GM12878 (cell line): ENCODE measurements around the gene C20orf202. TPM values are rescaled to one million over a fixed set of nuclear protein-coding genes. Genes with fewer than 3 reads are reported as not detected.

ENCODE experiments used
- ATAC-seq: fragments of 200-7000 bp; cut with Tn5 transposase; 3 replicates; pipeline ENCODE4 v1.9.1; 2020; ENCODE audit warnings: mild to moderate bottlenecking, moderate library complexity
- BruUV-seq: library from RNA; stranded (reverse); fragments of 400-500 nt; replicated peaks from 2 replicates; lab custom pipeline; 2021; lab: Mats Ljungman, UMichigan
- CTCF ChIA-PET: fragments of 300-600 bp; sonication (Branson Sonifier 250); formaldehyde crosslinking; extraction: SDS; loops from one replicate; lab custom pipeline; 2021; ENCODE audit warnings: inconsistent platforms; lab: Yijun Ruan, JAX
- POLR2A ChIA-PET: fragments of 350-600 bp; formaldehyde crosslinking; extraction: SDS; loops from one replicate; lab custom pipeline; 2021; ENCODE audit warnings: inconsistent platforms; lab: Charles Lee
- RAD21 ChIA-PET: fragments of 300-600 bp; sonication (Branson Sonifier 250); formaldehyde crosslinking; loops from one replicate; lab custom pipeline; 2023; ENCODE audit warnings: antibody characterized with exemption; ENCODE audit not compliant: unreplicated experiment; lab: Charles Lee
- SMC1A ChIA-PET: fragments of 300-600 bp; sonication (Branson Sonifier 250); formaldehyde crosslinking; loops from one replicate; lab custom pipeline; 2023; ENCODE audit not compliant: unreplicated experiment, uncharacterized antibody; lab: Charles Lee
- DNase-seq: peaks from one replicate; pipeline ENCODE4 v3.0.0-alpha.2; 2011; ENCODE audit warnings: low read depth, low spot score
- FAIRE-seq: peaks from 3 replicates; lab custom pipeline; 2011; peaks lifted over from hg19 to GRCh38; lab: Jason Lieb, UNC
- H2AFZ ChIP-seq: 2 replicates; pipeline ENCODE4 v1.6.0; 2011; ENCODE audit warnings: low read depth, low read length, control low read depth; ENCODE audit not compliant: control insufficient read depth
- H3K27ac ChIP-seq: 2 replicates; pipeline ENCODE4 v1.5.1; 2011; ENCODE audit warnings: control low read depth; ENCODE audit not compliant: control insufficient read depth, insufficient read depth
- H3K27me3 ChIP-seq, 2 experiments: replicated peaks in 1 of 2; 2 replicates each; pipeline versions ENCODE4 v1.6.0 to v1.6.1; 2011; ENCODE audit warnings: low read length in 1 of 2; ENCODE audit not compliant: control insufficient read depth in 2 of 2, insufficient read depth in 2 of 2
- H3K36me3 ChIP-seq, 2 experiments: 2 replicates each; pipeline ENCODE4 v1.5.1; 2011; ENCODE audit warnings: low read length in 1 of 2; ENCODE audit not compliant: control insufficient read depth in 2 of 2, insufficient read depth in 2 of 2
- H3K4me1 ChIP-seq: 2 replicates; pipeline ENCODE4 v1.6.1; 2011; ENCODE audit warnings: mild to moderate bottlenecking, low read length, moderate library complexity, mixed read lengths; ENCODE audit not compliant: control insufficient read depth, insufficient read depth
- H3K4me2 ChIP-seq: 2 replicates; pipeline ENCODE4 v1.6.0; 2011; ENCODE audit warnings: control low read depth; ENCODE audit not compliant: control insufficient read depth, insufficient read depth
- H3K4me3 ChIP-seq: fragments of 200-600 bp; sonication (generic); 2 replicates; pipeline ENCODE4 v1.5.1; 2016
- H3K79me2 ChIP-seq: 2 replicates; pipeline ENCODE4 v1.6.0; 2011; ENCODE audit warnings: low read length; ENCODE audit not compliant: control insufficient read depth, insufficient read depth
- H3K9ac ChIP-seq: 2 replicates; pipeline ENCODE4 v1.8.0; 2011; ENCODE audit warnings: low read length, control low read depth, mixed read lengths; ENCODE audit not compliant: control insufficient read depth, insufficient read depth
- H3K9me3 ChIP-seq: replicated peaks from 3 replicates; pipeline ENCODE4 v1.5.1; 2011; ENCODE audit warnings: mild to moderate bottlenecking, low read length; ENCODE audit not compliant: control insufficient read depth, insufficient read depth
- H4K20me1 ChIP-seq: 2 replicates; pipeline ENCODE4 v1.6.0; 2011; ENCODE audit not compliant: control insufficient read depth, insufficient read depth
- CTCF ChIP-seq, 3 experiments: IDR thresholded peaks in 2 of 3; conservative IDR thresholded peaks in 1 of 3; 2 replicates each; pipeline ENCODE4 v1.5.1; 2011; ENCODE audit warnings: low read depth in 3 of 3, low read length in 3 of 3, mild to moderate bottlenecking in 3 of 3, control low read depth in 2 of 3, moderate library complexity in 2 of 3, inconsistent platforms in 1 of 3, mixed read lengths in 1 of 3; ENCODE audit not compliant: control insufficient read depth in 2 of 3, insufficient read depth in 1 of 3; ENCODE audit errors: extremely low read depth in 1 of 3
- KDM1A ChIP-seq: fragments of 200-600 bp; sonication (generic); IDR thresholded peaks from 2 replicates; pipeline ENCODE4 v1.6.1; 2016; ENCODE audit warnings: borderline replicate concordance
- MEF2B ChIP-seq: fragments of 450-650 bp; IDR thresholded peaks from 2 replicates; pipeline ENCODE4 v1.6.1; 2018; ENCODE audit warnings: mild to moderate bottlenecking, moderate library complexity; ENCODE audit not compliant: partially characterized antibody, poor library complexity, severe bottlenecking
- MYC ChIP-seq: IDR thresholded peaks from 2 replicates; pipeline ENCODE4 v1.6.1; 2011; ENCODE audit warnings: mild to moderate bottlenecking, low read length, moderate library complexity, inconsistent platforms; ENCODE audit not compliant: insufficient read depth, insufficient replicate concordance, insufficient read length, severe bottlenecking
- NFYA ChIP-seq: IDR thresholded peaks from 2 replicates; pipeline ENCODE4 v1.6.1; 2011; ENCODE audit warnings: low read depth, mild to moderate bottlenecking, low read length, improper control_type of control experiment, borderline replicate concordance
- NR2C2 ChIP-seq: IDR thresholded peaks from 2 replicates; pipeline ENCODE4 v1.6.1; 2011; ENCODE audit warnings: borderline replicate concordance, low read depth; ENCODE audit not compliant: control insufficient read depth, insufficient read length
- POLR2AphosphoS2 ChIP-seq: IDR thresholded peaks from 2 replicates; pipeline ENCODE4 v1.6.1; 2011; ENCODE audit warnings: low read depth, mild to moderate bottlenecking, low read length, improper control_type of control experiment, moderate library complexity
- POLR2AphosphoS5 ChIP-seq: IDR thresholded peaks from 2 replicates; pipeline ENCODE4 v1.6.1; 2011; ENCODE audit warnings: mild to moderate bottlenecking, low read length, inconsistent platforms
- RB1 ChIP-seq: fragments of 450-650 bp; formaldehyde crosslinking; IDR thresholded peaks from 2 replicates; pipeline ENCODE4 v1.6.1; 2017; ENCODE audit warnings: mild to moderate bottlenecking, borderline replicate concordance
- TCF3 ChIP-seq: IDR thresholded peaks from 2 replicates; pipeline ENCODE4 v1.6.1; 2012; ENCODE audit warnings: low read depth, mild to moderate bottlenecking, low read length, borderline replicate concordance; ENCODE audit not compliant: insufficient read depth
- WGBS: methylation state at CpG from one replicate; pipeline ENCODE4 v1.1.6; 2016; ENCODE audit warnings: low lambda C conversion rate; ENCODE audit not compliant: insufficient replicate concordance, insufficient coverage; ENCODE audit errors: missing lambda C conversion rate; 5-methylcytosine and 5-hydroxymethylcytosine counted together
- in situ Hi-C: fragments of 300-500 bp; cut with MboI; formaldehyde crosslinking; loops from 9 replicates; pipeline ENCODE4 v1.14.3; 2018; ENCODE audit warnings: mixed read lengths
- intact Hi-C: fragments of 100-400 bp; cut with micrococcal nuclease; formaldehyde crosslinking; loops from one replicate; pipeline ENCODE4 v1.14.2; 2022; ENCODE audit not compliant: unreplicated experiment
- polyA plus RNA-seq, 11 experiments: library from polyadenylated mRNA; depleted of rRNA in 4 of 11; unstranded in 6 of 11; stranded (reverse) in 5 of 11; fragments of >200 nt; fragmentation: Nextera tagmentation in 4 of 11; fragmentation: Illumina TruSeq in 1 of 11; extraction: Ambion mirVana in 4 of 11; extraction: Trizol in 1 of 11; gene quantifications; 1 replicate in 1 of 11; 2 replicates in 10 of 11; pipeline versions ENCODE4 v1.2.1 to v1.2.3, GENCODE V29; 2011 to 2016; ENCODE audit warnings: inconsistent platforms in 2 of 11, missing spikeins in 2 of 11, low read depth in 1 of 11
- total RNA-seq, 4 experiments: library from RNA; depleted of rRNA in 3 of 4; stranded (reverse); fragments of >200 nt in 3 of 4; fragmentation: Illumina TruSeq in 1 of 4; extraction: Trizol in 1 of 4; gene quantifications; 2 replicates each; pipeline versions ENCODE4 v1.2.1 to v1.2.3, GENCODE V29; 2013 to 2021
- TF ChIP-seq, protein P1 (sequence below): fragments of 450-650 bp; IDR thresholded peaks from 2 replicates; pipeline ENCODE4 v1.6.1; 2018; ENCODE audit warnings: borderline replicate concordance, mild to moderate bottlenecking; ENCODE audit not compliant: partially characterized antibody

C20orf202 gene
- total and polyA plus RNA-seq, 10 of the 15 experiments (the other 5 are each of a cell fraction or from before 2014, with no cell fraction given) = 0.04 TPM; not detected in 8

GRCh38 chr20:1199964-1200363, 3.3 kb upstream of the C20orf202 start:
- FAIRE-seq (no peak), ATAC-seq (no peak), DNase-seq (no peak)
- in situ Hi-C loops = no loop called here
- no peak overlapping the region for H3K27ac ChIP-seq
- no peaks in the 10 kb centered on the region for H3K9me3 ChIP-seq
- H3K36me3 ChIP-seq = no peaks in the 10 kb centered on the region
- no peak overlapping the region for H2AFZ ChIP-seq
- H3K9ac ChIP-seq = no peak overlapping the region
- POLR2A ChIA-PET = no interaction called here
- no peak overlapping the region for H3K4me3 ChIP-seq
- TF ChIP-seq POLR2AphosphoS2 = no peak
- TF ChIP-seq, protein P1, sequence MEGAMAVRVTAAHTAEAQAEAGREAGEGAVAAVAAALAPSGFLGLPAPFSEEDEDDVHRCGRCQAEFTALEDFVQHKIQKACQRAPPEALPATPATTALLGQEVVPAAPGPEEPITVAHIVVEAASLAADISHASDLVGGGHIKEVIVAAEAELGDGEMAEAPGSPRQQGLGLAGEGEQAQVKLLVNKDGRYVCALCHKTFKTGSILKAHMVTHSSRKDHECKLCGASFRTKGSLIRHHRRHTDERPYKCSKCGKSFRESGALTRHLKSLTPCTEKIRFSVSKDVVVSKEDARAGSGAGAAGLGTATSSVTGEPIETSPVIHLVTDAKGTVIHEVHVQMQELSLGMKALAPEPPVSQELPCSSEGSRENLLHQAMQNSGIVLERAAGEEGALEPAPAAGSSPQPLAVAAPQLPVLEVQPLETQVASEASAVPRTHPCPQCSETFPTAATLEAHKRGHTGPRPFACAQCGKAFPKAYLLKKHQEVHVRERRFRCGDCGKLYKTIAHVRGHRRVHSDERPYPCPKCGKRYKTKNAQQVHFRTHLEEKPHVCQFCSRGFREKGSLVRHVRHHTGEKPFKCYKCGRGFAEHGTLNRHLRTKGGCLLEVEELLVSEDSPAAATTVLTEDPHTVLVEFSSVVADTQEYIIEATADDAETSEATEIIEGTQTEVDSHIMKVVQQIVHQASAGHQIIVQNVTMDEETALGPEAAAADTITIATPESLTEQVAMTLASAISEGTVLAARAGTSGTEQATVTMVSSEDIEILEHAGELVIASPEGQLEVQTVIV = no peak
- no peak for TF ChIP-seq RB1
- TF ChIP-seq NFYA = no peak
- TF ChIP-seq KDM1A = no peak
- TF ChIP-seq CTCF (IDR thresholded peaks at IDR 0.05 in 2 of 3, conservative IDR thresholded peaks at IDR 0.05 in 1 of 3; ENCODE audit: control insufficient read depth in 2 of 3, extremely low read depth in 1 of 3, insufficient read depth in 1 of 3, low read depth in 3 of 3, low read length in 3 of 3) = no peak
- TF ChIP-seq POLR2AphosphoS5 = no peak
- no peak for TF ChIP-seq MYC
- no peak for TF ChIP-seq NR2C2
- no peak for TF ChIP-seq MEF2B
- no peak for TF ChIP-seq TCF3
- no peaks in the 10 kb centered on the region for H3K79me2 ChIP-seq
- BruUV-seq = no TSS peak
- WGBS = 90% methylated on average over 1 of the region's 1 CpG
- no peaks in the 10 kb centered on the region for H3K4me1 ChIP-seq
- no peak overlapping the region for H3K4me2 ChIP-seq
- no peaks in the 10 kb centered on the region for H4K20me1 ChIP-seq
- CTCF ChIA-PET = no interaction called here
- intact Hi-C loops = no loop called here
- SMC1A ChIA-PET = no interaction called here
- RAD21 ChIA-PET = no interaction called here
- no peaks in the 10 kb centered on the region; a peak in 1 of 4 replicates for H3K27me3 ChIP-seq
